ENCODE data around the gene ARHGAP24. TPM values are rescaled to one million over a fixed set of nuclear protein-coding genes. Genes with fewer than 3 reads are reported as not detected.

ARHGAP24 gene
- polyA plus RNA-seq, 2 of the 4 experiments (the other 2 are of a cell fraction) = 1.7 to 12.1 TPM

- 26% methylated on average over 1 of the region's 1 CpG for WGBS (ENCODE audit: missing lambda C conversion rate)
Measured at GRCh38 chr4:85772470-85772869, 297.5 kb downstream of the ARHGAP24 start.

GRCh38 chr4:85773372-85773771 is 298.4 kb downstream of the ARHGAP24 start:
- Histone ChIP-seq H3K4me3 (no peak overlapping the region), H3K9me3 (no peaks in the 10 kb centered on the region), H3K27ac (no peak overlapping the region), H3K4me1 (peaks cover 8% of the 10 kb centered on the region; the same call in 2 of the 3 replicates), H3K4me2 (no peak overlapping the region)
- no peak for ATAC-seq
- 97% methylated on average over 1 of the region's 1 CpG for WGBS (ENCODE audit: missing lambda C conversion rate)
- POLR2A ChIA-PET = no interaction called here
- no peak for DNase-seq (ENCODE audit: low read depth in 1 of 2, low spot score in 1 of 2)
- CTCF ChIA-PET = interaction anchor here (1.5 kb wide), 1 partner anchor 24 kb away, joined by 4 read pairs; no protein-coding TSS in a partner anchor
- no peak for FAIRE-seq
- TF ChIP-seq HDAC2 (IDR thresholded peaks at IDR 0.05) (no peak), ELK1 (IDR thresholded peaks at IDR 0.05; ENCODE audit: low read depth, low read length) (no peak), MAZ (IDR thresholded peaks at IDR 0.05; ENCODE audit: borderline replicate concordance, low read depth, low read length) (no peak), SMC3 (IDR thresholded peaks at IDR 0.05) (no peak), ZC3H11A (IDR thresholded peaks at IDR 0.05) (no peak), FOSL2 (IDR thresholded peaks at IDR 0.05) (no peak), FOSL2 (CRISPR knock-in tag; IDR thresholded peaks at IDR 0.05) (no peak), NFE2L2 (conservative IDR thresholded peaks at IDR 0.05; ENCODE audit: low read length) (no peak), KDM1A (IDR thresholded peaks at IDR 0.05; ENCODE audit: low read depth) (no peak), ZFP36 (IDR thresholded peaks at IDR 0.05; ENCODE audit: borderline replicate concordance, partially characterized antibody) (no peak), TFCP2L1 (CRISPR knock-in tag; IDR thresholded peaks at IDR 0.05) (no peak), USF2 (IDR thresholded peaks at IDR 0.05) (no peak), SREBF2 (IDR thresholded peaks at IDR 0.05) (no peak), POLR2AphosphoS2 (conservative IDR thresholded peaks at IDR 0.05; ENCODE audit: low read length) (no peak), CBX2 (IDR thresholded peaks at IDR 0.05; ENCODE audit: borderline replicate concordance, low read depth) (no peak), FOSB (CRISPR knock-in tag; IDR thresholded peaks at IDR 0.05) (no peak), RARB (CRISPR knock-in tag; IDR thresholded peaks at IDR 0.05) (no peak)

More at GRCh38 chr4:85772470-85772869, 297.5 kb downstream of the ARHGAP24 start:
- FAIRE-seq (no peak), DNase-seq (ENCODE audit: low read depth in 1 of 2, low spot score in 1 of 2) (no peak), ATAC-seq (no peak)
- TF ChIP-seq EHMT2 (IDR thresholded peaks at IDR 0.05; ENCODE audit: low read depth) (no peak), ESRRA (IDR thresholded peaks at IDR 0.05; ENCODE audit: borderline replicate concordance, low read length) (no peak), ZFP36 (IDR thresholded peaks at IDR 0.05; ENCODE audit: borderline replicate concordance, partially characterized antibody) (no peak), POLR2AphosphoS2 (conservative IDR thresholded peaks at IDR 0.05; ENCODE audit: low read length) (no peak), HEYL (CRISPR knock-in tag; IDR thresholded peaks at IDR 0.05) (no peak), TP53 (CRISPR knock-in tag; IDR thresholded peaks at IDR 0.05) (no peak), HES2 (IDR thresholded peaks at IDR 0.05) (no peak)
- H3K9me3 ChIP-seq = no peaks in the 10 kb centered on the region
- H3K4me2 ChIP-seq = no peak overlapping the region
- ChIA-PET POLR2A (no interaction called here), CTCF (interaction anchor here (0.8 to 1.5 kb wide), 2 partner anchors 14 to 25 kb away, joined by 3 to 4 read pairs; no protein-coding TSS in a partner anchor)
- no peak overlapping the region for H3K4me3 ChIP-seq
- H3K27ac ChIP-seq = no peak overlapping the region
- peaks cover 5% of the 10 kb centered on the region; the same call in 1 of the 3 replicates for H3K4me1 ChIP-seq

- Histone ChIP-seq H3K4me2 (no peak overlapping the region), H3K27ac (no peak overlapping the region), H3K9me3 (no peaks in the 10 kb centered on the region), H3K4me1 (peaks cover 14% of the 10 kb centered on the region; the same call in 2 of the 3 replicates), H3K4me3 (no peak overlapping the region)
- DNase-seq (ENCODE audit: low read depth in 1 of 2, low spot score in 1 of 2) = no peak
- no peak for FAIRE-seq
- ATAC-seq = no peak
- WGBS (ENCODE audit: missing lambda C conversion rate) = 50% methylated on average over 1 of the region's 1 CpG
- POLR2A ChIA-PET = no interaction called here
- TF ChIP-seq RCOR1 (IDR thresholded peaks at IDR 0.05; ENCODE audit: low read depth, low read length) (no peak), RNF2 (IDR thresholded peaks at IDR 0.05; ENCODE audit: borderline replicate concordance, low read depth) (no peak), CEBPB (IDR thresholded peaks at IDR 0.05) (no peak), POLR2AphosphoS2 (conservative IDR thresholded peaks at IDR 0.05; ENCODE audit: low read length) (no peak), HES2 (IDR thresholded peaks at IDR 0.05) (no peak), CTCF (IDR thresholded peaks at IDR 0.05) (no peak), POLR2A (IDR thresholded peaks at IDR 0.05; ENCODE audit: low read length) (no peak), JUNB (IDR thresholded peaks at IDR 0.05) (no peak), ZC3H11A (IDR thresholded peaks at IDR 0.05) (no peak), EHMT2 (IDR thresholded peaks at IDR 0.05; ENCODE audit: low read depth) (no peak), PBX3 (IDR thresholded peaks at IDR 0.05) (no peak), ELK1 (IDR thresholded peaks at IDR 0.05; ENCODE audit: low read depth, low read length) (no peak)
- CTCF ChIA-PET = interaction anchor here (0.7 kb wide), 1 partner anchor 22 kb away, joined by 3 read pairs; no protein-coding TSS in a partner anchor
Measured at GRCh38 chr4:85774000-85774399, 299.1 kb downstream of the ARHGAP24 start.

Data from A549 (cell line).